Activated naive CD4-positive, alpha-beta T cell treated with anti-CD3 and anti-CD28 coated beads for 36 hours (primary cell): ENCODE results near the gene APCDD1L. TPM values are rescaled to one million over a fixed set of nuclear protein-coding genes. Genes with fewer than 3 reads are reported as not detected.

Experiments
- CTCF ChIA-PET: fragments of 350-600 bp; sonication (Branson Sonifier 250); formaldehyde crosslinking; loops from one replicate; lab custom pipeline; 2021; ENCODE audit warnings: antibody characterized with exemption; lab: Charles Lee
- DNase-seq: peaks from one replicate; pipeline ENCODE4 v3.0.0-alpha.2; 2020
- H3K27ac Mint-ChIP-seq: one replicate; pipeline ENCODE4 v1.8.0; 2021; ENCODE audit warnings: mild to moderate bottlenecking, mixed read lengths
- H3K27me3 Mint-ChIP-seq: one replicate; pipeline ENCODE4 v1.8.0; 2021; ENCODE audit warnings: low read depth, mixed read lengths
- H3K36me3 Mint-ChIP-seq: one replicate; pipeline ENCODE4 v1.8.0; 2021; ENCODE audit warnings: low read depth, mixed read lengths
- H3K4me1 Mint-ChIP-seq: one replicate; pipeline ENCODE4 v1.8.0; 2021; ENCODE audit warnings: low read depth, mixed read lengths
- H3K4me3 Mint-ChIP-seq: one replicate; pipeline ENCODE4 v1.8.0; 2021; ENCODE audit warnings: mild to moderate bottlenecking, moderate library complexity, mixed read lengths
- H3K9me3 Mint-ChIP-seq: one replicate; pipeline ENCODE4 v1.8.0; 2021; ENCODE audit warnings: mixed read lengths
- intact Hi-C: fragments of 100-400 bp; cut with micrococcal nuclease; formaldehyde crosslinking; loops from one replicate; pipeline ENCODE4 v1.15.1; 2023
- total RNA-seq, 2 experiments: library from RNA; stranded (reverse); gene quantifications; one replicate each; pipeline ENCODE4 v1.2.3, GENCODE V29; 2021

The APCDD1L gene
- total RNA-seq, 2 experiments from 2014 or later = not detected

DNA sequence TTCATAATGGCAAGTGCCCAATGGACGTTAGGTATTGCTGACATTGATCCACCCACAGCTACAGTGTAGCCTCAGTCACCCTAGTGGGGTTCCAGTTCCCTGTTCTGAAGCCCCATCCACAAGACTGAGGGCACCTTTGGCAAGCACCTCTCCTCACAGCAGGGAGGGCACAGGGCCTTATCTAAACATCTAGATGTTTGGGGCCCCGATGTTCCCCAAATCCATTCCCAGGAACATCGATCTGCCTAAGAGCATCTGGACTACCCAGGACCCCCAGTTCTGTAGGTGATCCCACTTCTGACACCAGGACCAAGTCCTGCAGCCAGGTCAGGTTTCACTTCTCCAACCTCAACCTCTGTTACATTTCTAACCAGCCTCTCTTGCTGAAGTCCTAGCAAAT lies 10.6 kb downstream of the APCDD1L start:
- DNase-seq = no peak
- Mint-ChIP-seq H3K4me1 (no peaks in the 10 kb centered on the region), H3K36me3 (peaks cover 5% of the 10 kb centered on the region), H3K27ac (no peak overlapping the region), H3K9me3 (peaks cover 31% of the 10 kb centered on the region), H3K27me3 (no peaks in the 10 kb centered on the region), H3K4me3 (no peak overlapping the region)
- intact Hi-C loops = no loop called here
- CTCF ChIA-PET = no interaction called here

DNA sequence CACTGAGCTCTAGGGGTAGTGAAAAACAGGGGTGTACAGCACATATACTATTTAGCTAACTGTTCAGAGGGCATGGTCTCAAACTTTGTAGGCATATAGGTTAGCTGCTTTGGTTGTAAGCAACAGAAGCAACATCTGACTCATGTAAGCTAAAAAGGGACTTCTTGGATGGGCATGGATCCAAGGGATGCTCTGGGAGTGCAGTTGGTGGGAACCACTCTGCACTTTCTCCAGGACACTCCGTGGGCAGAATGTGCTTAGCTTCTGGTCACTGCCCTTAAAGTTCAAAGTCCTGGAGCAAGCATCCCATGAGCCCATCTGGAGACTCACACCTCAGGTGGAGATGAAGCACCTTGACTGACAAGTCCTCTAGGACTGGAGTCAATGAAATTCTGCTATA lies 11.5 kb downstream of the APCDD1L start:
- Mint-ChIP-seq H3K9me3 (peaks cover 31% of the 10 kb centered on the region), H3K27ac (no peak overlapping the region), H3K4me1 (no peaks in the 10 kb centered on the region), H3K36me3 (peaks cover 5% of the 10 kb centered on the region), H3K27me3 (no peaks in the 10 kb centered on the region), H3K4me3 (no peak overlapping the region)
- DNase-seq = no peak
- intact Hi-C loops = no loop called here
- CTCF ChIA-PET = no interaction called here

DNA sequence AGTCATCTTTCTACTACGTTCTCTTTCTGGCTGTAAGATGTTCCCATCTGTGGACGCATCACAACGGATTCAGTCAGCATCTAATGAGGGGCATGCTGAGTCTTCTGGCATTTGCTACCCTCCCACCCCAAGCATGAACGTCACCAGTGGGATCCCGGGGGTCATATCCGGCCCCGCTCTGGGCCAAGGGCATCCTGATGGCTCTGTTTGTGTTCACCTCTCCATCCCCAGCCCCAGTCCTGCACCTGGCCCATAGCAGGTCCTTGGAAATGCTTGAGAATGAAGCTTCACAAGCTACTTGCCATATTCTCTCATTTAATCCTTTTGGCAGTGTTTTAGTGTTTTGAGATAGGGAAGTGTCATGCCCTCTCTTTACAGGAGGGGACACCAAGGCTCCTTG lies 14.9 kb downstream of the APCDD1L start:
- no peaks in the 10 kb centered on the region for H3K4me1 Mint-ChIP-seq
- peaks cover 2% of the 10 kb centered on the region for H3K36me3 Mint-ChIP-seq
- peaks cover 12% of the 10 kb centered on the region for H3K9me3 Mint-ChIP-seq
- CTCF ChIA-PET = no interaction called here
- H3K27me3 Mint-ChIP-seq = no peaks in the 10 kb centered on the region
- H3K27ac Mint-ChIP-seq = no peak overlapping the region
- no peak overlapping the region for H3K4me3 Mint-ChIP-seq
- no peak for DNase-seq
- intact Hi-C loops = no loop called here

DNA sequence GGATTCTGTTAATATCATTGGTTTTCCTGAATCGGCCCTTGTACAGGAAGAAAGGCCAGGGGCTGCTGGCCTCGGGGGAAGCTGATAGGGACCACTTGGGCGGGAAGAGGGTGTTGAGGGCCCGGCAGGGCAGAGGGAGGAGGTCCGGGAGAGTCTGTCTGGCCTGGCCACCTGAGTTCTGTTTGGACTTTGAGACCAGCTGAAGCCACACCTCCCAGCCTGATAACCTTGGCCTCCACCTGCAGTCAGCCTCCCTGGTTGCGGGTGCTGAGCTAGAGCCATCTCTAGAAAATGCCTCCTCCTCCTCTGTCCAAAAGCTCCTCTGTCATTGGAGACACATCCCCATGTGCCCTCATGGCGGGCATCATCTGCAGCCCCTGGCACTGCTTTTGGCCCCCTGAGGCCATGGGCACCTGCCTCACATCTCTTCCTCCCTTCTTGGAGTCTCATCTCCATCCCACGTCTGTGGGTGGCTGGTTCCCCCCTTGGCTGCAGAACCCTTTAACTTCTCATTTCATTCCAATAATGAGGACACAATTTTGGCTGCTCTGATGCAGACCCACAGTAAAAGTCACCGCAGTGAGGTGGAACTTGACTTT lies 16.6 kb downstream of the APCDD1L start:
- intact Hi-C loops = no loop called here
- peaks cover 2% of the 10 kb centered on the region for H3K9me3 Mint-ChIP-seq

DNA sequence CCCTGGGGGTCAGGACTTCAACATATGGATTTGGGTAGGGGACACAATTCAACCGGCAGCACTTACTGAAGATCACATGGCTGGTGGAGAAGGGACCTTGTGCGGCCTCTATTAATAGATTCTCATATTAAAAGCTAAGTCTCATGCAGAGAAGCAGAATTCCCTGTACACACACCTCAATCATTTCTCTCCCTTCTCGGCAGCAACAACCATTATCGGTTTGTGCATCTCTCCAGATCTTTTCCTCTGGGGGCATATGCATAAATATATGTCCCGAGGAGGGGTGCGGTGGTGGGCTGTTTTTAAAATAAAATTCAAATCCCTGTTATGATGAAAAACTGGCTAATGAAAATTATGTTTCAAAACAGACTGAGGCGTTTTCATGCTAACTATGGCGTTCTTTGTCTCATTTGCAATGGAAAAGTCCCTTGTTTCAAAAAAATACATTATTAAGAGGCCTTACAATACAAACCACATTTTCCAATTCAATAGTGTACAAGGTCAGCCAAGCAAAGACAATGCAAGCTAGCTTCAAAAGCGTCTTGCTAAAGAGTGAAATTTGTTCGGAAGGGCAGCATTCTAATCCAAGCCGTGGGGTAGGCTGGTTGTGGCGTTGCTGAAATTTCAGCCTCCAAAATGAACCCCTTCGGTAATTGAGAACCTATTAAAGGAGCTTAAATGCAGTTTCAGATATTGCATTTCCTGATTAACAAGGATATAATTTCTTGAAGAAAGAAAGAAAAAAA lies 17.3 kb downstream of the APCDD1L start:
- intact Hi-C loops = no loop called here
- H3K4me1 Mint-ChIP-seq = no peaks in the 10 kb centered on the region
- CTCF ChIA-PET = no interaction called here
- H3K4me3 Mint-ChIP-seq = no peak overlapping the region
- no peak overlapping the region for H3K27ac Mint-ChIP-seq
- no peaks in the 10 kb centered on the region for H3K27me3 Mint-ChIP-seq
- no peaks in the 10 kb centered on the region for H3K36me3 Mint-ChIP-seq
- DNase-seq = no peak
- H3K9me3 Mint-ChIP-seq = no peaks in the 10 kb centered on the region

More for the DNA sequence above, 16.6 kb downstream of the APCDD1L start:
- CTCF ChIA-PET = no interaction called here
- no peaks in the 10 kb centered on the region for H3K4me1 Mint-ChIP-seq
- H3K27me3 Mint-ChIP-seq = no peaks in the 10 kb centered on the region
- H3K4me3 Mint-ChIP-seq = no peak overlapping the region
- no peak for DNase-seq
- H3K36me3 Mint-ChIP-seq = no peaks in the 10 kb centered on the region
- no peak overlapping the region for H3K27ac Mint-ChIP-seq

DNA sequence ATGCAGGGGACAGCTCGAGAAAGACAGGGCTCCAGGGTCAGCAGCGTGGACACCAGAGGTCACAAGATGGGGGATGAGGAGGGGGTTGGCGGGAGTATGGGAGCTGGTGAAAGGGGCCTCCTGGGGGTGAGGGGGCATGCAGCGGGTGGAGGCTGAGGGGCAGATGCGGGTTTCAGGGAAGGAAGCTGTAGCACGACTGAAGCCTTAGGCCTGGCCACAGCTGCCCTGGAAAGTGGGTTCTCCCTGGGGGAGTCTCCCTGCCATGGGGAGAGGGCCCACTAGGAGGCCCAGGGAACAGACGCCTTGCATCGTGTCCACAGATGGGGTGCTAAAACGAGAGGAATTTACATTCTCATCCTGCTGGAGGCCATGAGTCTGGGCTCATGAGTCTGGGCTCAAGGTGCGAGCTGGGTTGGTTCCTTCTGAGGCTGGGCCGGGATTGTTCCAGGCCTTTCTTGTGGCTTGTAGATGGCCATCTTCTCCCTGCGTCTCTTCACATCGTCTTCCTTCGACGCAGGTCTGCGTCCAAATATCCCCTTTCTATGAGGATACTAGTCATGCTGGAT lies 18.0 kb downstream of the APCDD1L start:
- no peak for DNase-seq
- Mint-ChIP-seq H3K4me1 (no peaks in the 10 kb centered on the region), H3K27ac (no peak overlapping the region), H3K36me3 (no peaks in the 10 kb centered on the region), H3K9me3 (no peaks in the 10 kb centered on the region), H3K4me3 (no peak overlapping the region), H3K27me3 (no peaks in the 10 kb centered on the region)
- CTCF ChIA-PET = no interaction called here
- intact Hi-C loops = no loop called here

DNA sequence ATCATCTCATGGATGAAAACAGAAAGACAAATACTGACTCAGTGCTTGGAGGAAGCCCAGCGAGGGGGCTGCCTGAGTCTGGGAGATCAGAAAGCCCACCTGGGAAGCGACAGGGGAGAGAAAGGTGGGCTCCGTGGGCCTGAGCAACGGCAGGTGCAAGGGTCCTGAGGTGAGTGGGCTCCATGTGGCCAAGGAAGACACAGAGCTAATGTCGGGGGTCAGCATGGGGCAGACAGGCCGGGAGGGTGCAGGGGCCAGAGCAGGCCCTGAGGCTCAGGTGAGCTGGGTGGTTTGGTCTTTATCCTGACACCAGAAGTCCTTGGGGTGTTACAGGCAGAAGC lies 18.8 kb downstream of the APCDD1L start:
- no peaks in the 10 kb centered on the region for H3K4me1 Mint-ChIP-seq
- H3K36me3 Mint-ChIP-seq = no peaks in the 10 kb centered on the region
- intact Hi-C loops = no loop called here
- H3K27ac Mint-ChIP-seq = no peak overlapping the region
- CTCF ChIA-PET = no interaction called here
- no peak overlapping the region for H3K4me3 Mint-ChIP-seq
- DNase-seq = no peak
- H3K9me3 Mint-ChIP-seq = no peaks in the 10 kb centered on the region
- H3K27me3 Mint-ChIP-seq = no peaks in the 10 kb centered on the region

DNA sequence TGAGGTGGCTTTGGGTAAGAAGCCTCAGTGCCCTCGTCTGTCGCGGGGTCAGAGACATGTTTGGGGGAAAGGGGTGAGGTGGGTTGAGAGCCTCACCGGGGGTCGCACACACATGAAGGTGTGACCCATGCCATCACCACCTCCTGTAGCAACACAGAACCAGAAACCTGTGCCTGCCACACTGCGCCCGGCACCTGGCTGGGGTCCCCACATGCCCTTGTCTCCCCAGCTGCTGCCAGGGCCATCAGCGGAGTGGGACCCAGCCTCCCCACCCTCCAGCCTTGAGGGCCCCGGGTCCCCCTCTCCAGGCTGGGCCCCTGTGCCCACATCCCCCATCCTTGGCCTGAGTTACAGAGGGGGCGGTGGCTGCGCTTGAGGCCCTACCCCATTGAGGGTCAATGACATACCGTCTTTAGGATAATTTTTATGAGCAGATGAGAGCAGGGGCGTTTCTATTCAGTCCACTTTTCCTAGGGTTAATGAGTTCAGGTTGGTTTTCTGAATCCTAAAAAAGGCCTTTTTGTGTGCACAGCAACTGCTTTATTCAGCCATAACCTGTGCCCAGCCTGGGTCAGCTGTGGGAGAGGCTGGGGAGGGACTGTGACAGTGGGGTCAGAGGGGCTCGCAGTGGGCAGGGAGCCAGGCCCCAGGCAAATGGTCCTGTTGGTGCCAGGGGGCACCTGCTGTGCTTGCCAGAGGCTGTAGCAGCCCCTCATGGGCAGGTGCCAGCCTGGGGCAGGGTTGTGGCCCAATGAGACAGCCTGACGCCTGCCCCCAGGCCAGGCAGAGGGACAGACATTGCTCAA lies 19.4 kb downstream of the APCDD1L start:
- intact Hi-C loops = no loop called here
- Mint-ChIP-seq H3K9me3 (no peaks in the 10 kb centered on the region), H3K4me3 (no peak overlapping the region), H3K27me3 (no peaks in the 10 kb centered on the region), H3K4me1 (no peaks in the 10 kb centered on the region), H3K27ac (no peak overlapping the region), H3K36me3 (no peaks in the 10 kb centered on the region)
- DNase-seq = no peak
- CTCF ChIA-PET = no interaction called here

DNA sequence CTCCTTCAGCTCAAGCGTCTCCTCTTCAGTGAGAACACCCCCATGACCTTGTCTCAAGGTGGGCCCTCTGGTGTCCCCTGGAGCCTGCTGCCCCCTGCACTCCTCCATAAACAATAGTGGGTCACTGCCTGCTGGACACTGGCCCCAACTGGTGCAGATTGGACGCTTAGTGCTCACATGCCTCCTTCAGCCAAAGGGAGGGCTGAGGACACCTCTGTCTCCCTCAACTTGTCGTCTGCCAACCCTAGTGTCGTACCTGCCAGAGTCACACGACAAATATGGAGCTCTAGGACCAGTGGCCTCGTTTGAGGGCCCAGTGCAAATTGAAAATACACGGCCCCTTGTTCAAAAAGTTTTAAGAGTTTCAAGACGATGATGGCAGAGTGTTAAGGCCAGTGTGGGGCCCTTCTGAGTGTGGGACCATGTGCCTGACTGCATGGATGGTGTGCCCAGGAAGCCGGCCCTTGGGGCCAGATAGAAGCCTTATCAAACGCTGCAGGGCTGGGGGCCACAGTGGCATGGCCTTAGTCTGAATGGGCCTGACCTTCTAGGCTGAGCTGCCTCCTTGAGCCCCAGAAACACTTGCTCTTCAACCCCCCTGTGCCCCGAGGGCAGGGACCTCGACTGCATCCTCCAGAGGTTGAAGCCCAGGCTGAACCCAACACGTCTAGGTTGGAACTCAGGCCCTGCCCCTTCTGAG lies 20.1 kb downstream of the APCDD1L start:
- H3K9me3 Mint-ChIP-seq = peaks cover 5% of the 10 kb centered on the region
- no peaks in the 10 kb centered on the region for H3K4me1 Mint-ChIP-seq
- no peak for DNase-seq
- H3K36me3 Mint-ChIP-seq = no peaks in the 10 kb centered on the region
- CTCF ChIA-PET = no interaction called here
- H3K27ac Mint-ChIP-seq = no peak overlapping the region
- no peak overlapping the region for H3K4me3 Mint-ChIP-seq
- intact Hi-C loops = no loop called here
- H3K27me3 Mint-ChIP-seq = no peaks in the 10 kb centered on the region

DNA sequence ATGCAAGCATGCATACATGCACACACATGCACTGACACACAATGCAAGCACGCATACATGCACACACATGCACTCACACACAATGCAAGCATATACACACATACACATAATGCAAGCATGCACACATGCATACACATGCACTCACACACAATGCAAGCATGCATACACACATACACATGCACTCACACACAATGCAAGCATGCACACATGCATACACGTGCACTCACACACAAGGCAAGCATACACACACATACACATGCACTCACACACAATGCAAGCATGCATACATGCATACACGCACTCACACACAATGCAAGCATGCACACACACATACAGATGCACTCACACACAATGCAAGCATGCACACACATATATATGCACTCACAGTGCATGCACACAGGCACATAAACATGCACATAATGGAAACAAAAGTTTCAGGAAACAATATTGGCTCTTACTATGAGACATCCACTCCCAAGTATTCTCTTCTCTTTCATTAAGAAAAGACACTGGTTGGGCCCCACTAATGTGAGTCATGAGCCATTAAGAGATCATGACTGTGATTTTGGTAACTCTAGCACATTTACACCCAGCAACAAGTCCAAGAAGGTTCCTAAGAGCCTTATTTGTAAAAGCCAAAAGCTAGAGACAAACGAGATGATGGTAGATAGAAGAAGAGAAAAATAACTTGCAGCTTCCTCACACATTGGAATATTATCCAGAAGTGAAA lies 22.2 kb downstream of the APCDD1L start:
- peaks cover 11% of the 10 kb centered on the region for H3K9me3 Mint-ChIP-seq
- DNase-seq = no peak
- no peaks in the 10 kb centered on the region for H3K4me1 Mint-ChIP-seq
- CTCF ChIA-PET = interaction anchor here (1.3 kb wide), 1 partner anchor 11 kb away, joined by 4 read pairs; no protein-coding TSS in a partner anchor
- H3K4me3 Mint-ChIP-seq = no peak overlapping the region
- H3K36me3 Mint-ChIP-seq = peaks cover 3% of the 10 kb centered on the region
- no peak overlapping the region for H3K27ac Mint-ChIP-seq
- intact Hi-C loops = no loop called here
- H3K27me3 Mint-ChIP-seq = peaks cover 2% of the 10 kb centered on the region

DNA sequence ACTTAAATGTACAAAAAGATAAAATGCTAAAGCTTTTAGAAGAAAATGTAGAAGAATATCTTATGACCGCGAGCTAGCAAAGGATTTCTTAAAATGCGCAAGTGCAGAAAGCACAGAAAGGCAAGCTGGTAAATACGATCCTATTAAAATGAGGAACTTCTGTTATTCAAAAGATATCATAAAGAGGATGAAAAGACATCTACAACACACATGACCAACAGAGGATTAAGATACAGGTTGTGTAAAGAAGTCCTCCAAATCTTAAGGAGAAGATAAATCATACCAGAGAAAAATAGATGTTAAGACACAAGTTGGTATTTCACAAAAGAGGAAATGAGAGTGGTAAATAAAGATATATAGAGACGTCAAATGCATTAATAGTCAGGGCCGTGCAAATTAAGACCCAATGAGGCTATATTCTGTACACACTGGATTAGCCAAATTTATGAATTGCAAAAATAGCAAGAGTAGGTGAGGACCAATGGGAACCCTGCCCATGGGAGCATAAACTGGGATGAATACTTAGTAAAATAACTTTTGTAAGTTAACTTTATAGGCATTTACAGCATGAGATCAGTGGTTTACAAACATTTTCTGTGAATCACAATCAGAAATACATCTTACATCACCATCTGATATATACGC lies 23.0 kb downstream of the APCDD1L start:
- DNase-seq = no peak
- no peak overlapping the region for H3K4me3 Mint-ChIP-seq

More for the DNA sequence above, 23.0 kb downstream of the APCDD1L start:
- peaks cover 4% of the 10 kb centered on the region for H3K36me3 Mint-ChIP-seq
- peaks cover 11% of the 10 kb centered on the region for H3K9me3 Mint-ChIP-seq
- peaks cover 2% of the 10 kb centered on the region for H3K27me3 Mint-ChIP-seq
- H3K4me1 Mint-ChIP-seq = no peaks in the 10 kb centered on the region
- intact Hi-C loops = no loop called here
- CTCF ChIA-PET = interaction anchor here (1.0 kb wide), 1 partner anchor 10 kb away, joined by 3 read pairs; no protein-coding TSS in a partner anchor
- H3K27ac Mint-ChIP-seq = no peak overlapping the region
